CD4-positive, alpha-beta T cell (primary cell): Measurements from ENCODE around the gene CACNA2D3. TPM values are rescaled to one million over a fixed set of nuclear protein-coding genes. Genes with fewer than 3 reads are reported as not detected.

Experiments
- ATAC-seq: fragments of 200-7000 bp; cut with Tn5 transposase; one replicate; pipeline ENCODE4 v1.10.0; 2022; ENCODE audit warnings: mild to moderate bottlenecking; ENCODE audit not compliant: poor library complexity
- CTCF ChIA-PET: fragments of 350-600 bp; sonication (Branson Sonifier 250); formaldehyde crosslinking; loops from one replicate; lab custom pipeline; 2021; ENCODE audit warnings: antibody characterized with exemption, inconsistent platforms; lab: Charles Lee
- POLR2A ChIA-PET: fragments of 350-600 bp; sonication (Branson Sonifier 250); formaldehyde crosslinking; loops from one replicate; lab custom pipeline; 2021; ENCODE audit warnings: antibody characterized with exemption, inconsistent platforms; lab: Charles Lee
- DNase-seq, 14 experiments: peaks; one replicate each; pipeline ENCODE4 v3.0.0-alpha.2; 2013 to 2020; ENCODE audit warnings: mixed read lengths in 2 of 14
- H3K27ac ChIP-seq, 2 donors: one replicate each; pipeline versions ENCODE4 v1.5.1 to v1.7.0; 2013; ENCODE audit warnings: low read length in 2 of 2, low read depth in 1 of 2, mild to moderate bottlenecking in 1 of 2
- H3K27me3 ChIP-seq, 2 experiments: 1 replicate in 1 of 2; 2 replicates in 1 of 2; pipeline versions ENCODE4 v1.6.1 to v1.7.0; 2013; ENCODE audit warnings: low read length in 2 of 2, control low read depth in 1 of 2, mild to moderate bottlenecking in 1 of 2, moderate library complexity in 1 of 2; ENCODE audit not compliant: insufficient read depth in 2 of 2, control insufficient read depth in 1 of 2
- H3K36me3 ChIP-seq: one replicate; pipeline ENCODE4 v1.6.1; 2013; ENCODE audit warnings: low read length, control low read depth; ENCODE audit not compliant: insufficient read depth
- H3K4me1 ChIP-seq: one replicate; pipeline ENCODE4 v1.6.1; 2013; ENCODE audit warnings: low read length, control low read depth; ENCODE audit not compliant: insufficient read depth
- H3K4me3 ChIP-seq: one replicate; pipeline ENCODE4 v1.5.1; 2013; ENCODE audit warnings: mild to moderate bottlenecking, low read length, moderate library complexity
- H3K9me3 ChIP-seq, 2 experiments: 1 replicate in 1 of 2; 2 replicates in 1 of 2; pipeline versions ENCODE4 v1.6.1 to v1.7.0; 2013; ENCODE audit warnings: low read length in 2 of 2, mild to moderate bottlenecking in 2 of 2, control low read depth in 1 of 2, moderate library complexity in 1 of 2; ENCODE audit not compliant: control insufficient read depth in 1 of 2, insufficient read depth in 1 of 2
- H3K27ac Mint-ChIP-seq: one replicate; pipeline ENCODE4 v1.8.0; 2020; ENCODE audit warnings: mixed read lengths
- H3K27me3 Mint-ChIP-seq: one replicate; pipeline ENCODE4 v1.8.0; 2021; ENCODE audit warnings: mixed read lengths
- H3K36me3 Mint-ChIP-seq: one replicate; pipeline ENCODE4 v1.8.0; 2021; ENCODE audit warnings: low read depth, mixed read lengths
- H3K4me1 Mint-ChIP-seq: one replicate; pipeline ENCODE4 v1.8.0; 2021; ENCODE audit warnings: low read depth, mixed read lengths
- H3K4me3 Mint-ChIP-seq: one replicate; pipeline ENCODE4 v1.8.0; 2020; ENCODE audit warnings: mild to moderate bottlenecking, mixed read lengths
- H3K9me3 Mint-ChIP-seq: one replicate; pipeline ENCODE4 v1.8.0; 2020; ENCODE audit warnings: mixed read lengths
- intact Hi-C, 2 experiments: fragments of 100-400 bp; cut with DNase I in 1 of 2; cut with micrococcal nuclease in 1 of 2; formaldehyde crosslinking; loops; one replicate each; pipeline versions ENCODE4 v1.15.1 to v1.9.0; 2023 to 2025; cut with DNase I, micrococcal nuclease
- total RNA-seq, 174 experiments: library from RNA in 2 of 174; stranded (reverse) in 2 of 174; gene quantifications; one replicate each; pipeline ENCODE4 v1.2.3 and lab custom pipeline; 2021 to 2026
- TF ChIP-seq, protein P1 (sequence below): fragments of 200-600 bp; IDR thresholded peaks from one replicate; pipeline ENCODE4 v1.8.0; 2022; ENCODE audit warnings: antibody characterized with exemption, mild to moderate bottlenecking

CACNA2D3 gene
- total RNA-seq, 2 experiments from 2014 or later: 0.08 TPM; not detected in 1

DNA sequence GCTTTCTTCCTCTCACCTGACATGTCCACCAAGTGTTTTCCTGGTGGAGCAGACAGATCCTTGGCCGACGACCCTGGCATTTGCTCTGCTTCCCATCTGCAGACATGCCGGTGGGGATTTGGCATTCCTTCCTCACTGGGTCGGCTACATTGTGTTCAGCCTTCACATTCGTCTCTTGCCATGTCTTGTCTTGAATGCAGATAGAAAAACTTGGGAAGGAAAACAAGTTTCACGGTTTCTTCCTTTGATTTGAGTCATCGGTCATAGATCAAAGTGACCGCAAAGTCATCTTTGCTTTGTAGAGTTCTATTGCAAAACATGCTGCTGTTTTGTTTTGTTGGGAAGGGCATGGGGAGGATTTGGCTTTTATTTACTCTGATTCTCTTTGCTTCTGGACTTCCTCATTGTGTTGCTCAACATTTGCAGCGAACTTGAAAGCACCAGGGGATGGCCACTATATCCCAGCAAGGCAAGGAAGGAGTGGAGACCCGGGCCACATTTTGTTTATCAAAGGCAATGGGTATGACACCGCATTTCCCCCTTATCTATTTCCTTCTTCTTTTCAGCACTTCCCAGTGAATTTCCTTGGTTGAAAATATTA lies 321.3 kb downstream of the CACNA2D3 start:
- H3K27me3 Mint-ChIP-seq: peaks cover 5% of the 10 kb centered on the region

GRCh38 chr3:54445630-54446029 lies 323.3 kb downstream of the CACNA2D3 start:
- no peaks in the 10 kb centered on the region for H3K4me1 ChIP-seq
- Mint-ChIP-seq H3K27me3 (peaks cover 5% of the 10 kb centered on the region), H3K9me3 (peaks cover 5% of the 10 kb centered on the region), H3K4me1 (no peaks in the 10 kb centered on the region), H3K36me3 (no peaks in the 10 kb centered on the region), H3K4me3 (no peak overlapping the region), H3K27ac (no peak overlapping the region)
- POLR2A ChIA-PET: no interaction called here
- intact Hi-C loops: no loop called here
- no peak overlapping the region for H3K27ac ChIP-seq
- H3K36me3 ChIP-seq: no peaks in the 10 kb centered on the region
- TF ChIP-seq, protein P1, sequence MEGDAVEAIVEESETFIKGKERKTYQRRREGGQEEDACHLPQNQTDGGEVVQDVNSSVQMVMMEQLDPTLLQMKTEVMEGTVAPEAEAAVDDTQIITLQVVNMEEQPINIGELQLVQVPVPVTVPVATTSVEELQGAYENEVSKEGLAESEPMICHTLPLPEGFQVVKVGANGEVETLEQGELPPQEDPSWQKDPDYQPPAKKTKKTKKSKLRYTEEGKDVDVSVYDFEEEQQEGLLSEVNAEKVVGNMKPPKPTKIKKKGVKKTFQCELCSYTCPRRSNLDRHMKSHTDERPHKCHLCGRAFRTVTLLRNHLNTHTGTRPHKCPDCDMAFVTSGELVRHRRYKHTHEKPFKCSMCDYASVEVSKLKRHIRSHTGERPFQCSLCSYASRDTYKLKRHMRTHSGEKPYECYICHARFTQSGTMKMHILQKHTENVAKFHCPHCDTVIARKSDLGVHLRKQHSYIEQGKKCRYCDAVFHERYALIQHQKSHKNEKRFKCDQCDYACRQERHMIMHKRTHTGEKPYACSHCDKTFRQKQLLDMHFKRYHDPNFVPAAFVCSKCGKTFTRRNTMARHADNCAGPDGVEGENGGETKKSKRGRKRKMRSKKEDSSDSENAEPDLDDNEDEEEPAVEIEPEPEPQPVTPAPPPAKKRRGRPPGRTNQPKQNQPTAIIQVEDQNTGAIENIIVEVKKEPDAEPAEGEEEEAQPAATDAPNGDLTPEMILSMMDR: no peak
- no peaks in the 10 kb centered on the region for H3K27me3 ChIP-seq
- DNase-seq (no peak), ATAC-seq (no peak)
- H3K4me3 ChIP-seq: no peak overlapping the region
- CTCF ChIA-PET: no interaction called here
- no peaks in the 10 kb centered on the region for H3K9me3 ChIP-seq

More for the DNA sequence above, 321.3 kb downstream of the CACNA2D3 start:
- no peaks in the 10 kb centered on the region for H3K9me3 ChIP-seq
- no peak overlapping the region for H3K4me3 ChIP-seq
- intact Hi-C loops: no loop called here
- ATAC-seq (no peak), DNase-seq (no peak)
- no peak overlapping the region for H3K4me3 Mint-ChIP-seq
- H3K27ac Mint-ChIP-seq: no peak overlapping the region
- no peaks in the 10 kb centered on the region for H3K4me1 Mint-ChIP-seq
- no peaks in the 10 kb centered on the region for H3K36me3 Mint-ChIP-seq
- TF ChIP-seq, protein P1: no peak
- no peaks in the 10 kb centered on the region for H3K27me3 ChIP-seq
- CTCF ChIA-PET: no interaction called here
- no peak overlapping the region for H3K27ac ChIP-seq
- peaks cover 5% of the 10 kb centered on the region for H3K9me3 Mint-ChIP-seq
- no peaks in the 10 kb centered on the region for H3K36me3 ChIP-seq
- POLR2A ChIA-PET: no interaction called here
- no peaks in the 10 kb centered on the region for H3K4me1 ChIP-seq

DNA sequence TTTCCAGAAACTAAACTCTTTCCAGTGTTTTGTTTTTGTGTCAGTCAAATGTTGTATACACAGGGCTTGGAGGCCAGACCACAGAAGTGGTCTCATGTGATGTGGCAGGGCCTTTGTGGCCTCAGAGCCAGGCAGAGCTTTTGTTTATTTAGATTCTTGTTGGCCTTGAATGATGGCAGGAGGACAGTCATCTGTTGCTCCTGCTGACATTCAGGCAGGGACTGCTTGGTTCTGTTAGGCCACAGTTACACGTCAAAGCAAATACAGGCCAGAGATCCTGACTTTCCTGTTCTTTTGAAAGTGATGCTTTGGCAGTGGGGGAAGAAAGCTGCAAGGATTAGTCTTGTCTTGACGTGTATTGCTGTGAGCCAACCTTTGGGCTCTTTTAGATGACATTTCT lies 325.1 kb downstream of the CACNA2D3 start:
- DNase-seq: no peak
- no peaks in the 10 kb centered on the region for H3K4me1 ChIP-seq
- Mint-ChIP-seq H3K27ac (no peak overlapping the region), H3K4me3 (no peak overlapping the region), H3K4me1 (no peaks in the 10 kb centered on the region), H3K9me3 (peaks cover 3% of the 10 kb centered on the region), H3K36me3 (no peaks in the 10 kb centered on the region), H3K27me3 (peaks cover 5% of the 10 kb centered on the region)
- no peaks in the 10 kb centered on the region for H3K36me3 ChIP-seq
- no peak overlapping the region for H3K4me3 ChIP-seq
- intact Hi-C loops: no loop called here
- ATAC-seq: no peak
- no peak overlapping the region for H3K27ac ChIP-seq
- H3K9me3 ChIP-seq: no peaks in the 10 kb centered on the region
- TF ChIP-seq, protein P1: no peak
- ChIA-PET POLR2A (no interaction called here), CTCF (no interaction called here)
- H3K27me3 ChIP-seq: no peaks in the 10 kb centered on the region
